GM23338 (cell line): ENCODE results near the gene PRSS23. TPM values are rescaled to one million over a fixed set of nuclear protein-coding genes. Genes with fewer than 3 reads are reported as not detected.

Experiments
- ATAC-seq: fragments of 200-7000 bp; cut with Tn5 transposase; 3 replicates; pipeline ENCODE4 v1.9.1; 2020
- DNase-seq: peaks from one replicate; pipeline ENCODE4 v3.0.0-alpha.2; 2015; ENCODE audit warnings: low spot score
- H2AFZ ChIP-seq: fragments of 200-600 bp; sonication (generic); 2 replicates; pipeline ENCODE4 v1.8.0; 2016; ENCODE audit warnings: antibody characterized with exemption, mild to moderate bottlenecking, moderate library complexity
- H3F3A ChIP-seq: fragments of 200-600 bp; sonication (generic); replicated peaks from 2 replicates; pipeline ENCODE4 v1.8.0; 2017; ENCODE audit warnings: antibody characterized with exemption, mixed run types, low read depth
- H3K27ac ChIP-seq: fragments of 200-600 bp; sonication (generic); 2 replicates; pipeline ENCODE4 v1.6.1; 2016; ENCODE audit warnings: low read depth
- H3K27me3 ChIP-seq: fragments of 200-600 bp; sonication (generic); 2 replicates; pipeline ENCODE4 v1.8.0; 2016; ENCODE audit warnings: mild to moderate bottlenecking, mixed run types, moderate library complexity; ENCODE audit not compliant: insufficient read depth
- H3K36me3 ChIP-seq: fragments of 200-600 bp; sonication (generic); 2 replicates; pipeline ENCODE4 v1.8.0; 2016; ENCODE audit warnings: mild to moderate bottlenecking; ENCODE audit not compliant: insufficient read depth
- H3K4me1 ChIP-seq: fragments of 200-600 bp; sonication (generic); 2 replicates; pipeline ENCODE4 v1.8.0; 2016; ENCODE audit warnings: mild to moderate bottlenecking, moderate library complexity; ENCODE audit not compliant: insufficient read depth
- H3K4me2 ChIP-seq: fragments of 200-600 bp; sonication (generic); 2 replicates; pipeline ENCODE4 v1.7.1; 2017; ENCODE audit warnings: mixed run types
- H3K4me3 ChIP-seq: fragments of 200-600 bp; sonication (generic); 2 replicates; pipeline ENCODE4 v1.6.1; 2016; ENCODE audit warnings: mixed run types
- H3K79me2 ChIP-seq: fragments of 200-600 bp; sonication (generic); replicated peaks from 2 replicates; pipeline ENCODE4 v1.8.0; 2017; ENCODE audit warnings: mild to moderate bottlenecking; ENCODE audit not compliant: insufficient read depth
- H3K9me2 ChIP-seq: fragments of 200-600 bp; sonication (generic); 2 replicates; pipeline ENCODE4 v1.8.0; 2017; ENCODE audit not compliant: insufficient read depth
- H4K20me1 ChIP-seq: fragments of 200-600 bp; sonication (generic); replicated peaks from 2 replicates; pipeline ENCODE4 v1.8.0; 2017; ENCODE audit warnings: mild to moderate bottlenecking; ENCODE audit not compliant: insufficient read depth
- H3K27ac Mint-ChIP-seq: 2 replicates; pipeline ENCODE4 v1.8.0; 2020; ENCODE audit warnings: inconsistent platforms, mild to moderate bottlenecking, moderate library complexity, mixed read lengths
- H3K27me3 Mint-ChIP-seq: 3 replicates; pipeline ENCODE4 v1.8.0; 2022; ENCODE audit warnings: low read depth, mild to moderate bottlenecking, moderate library complexity, mixed read lengths, inconsistent platforms; ENCODE audit not compliant: insufficient read depth, poor library complexity
- H3K36me3 Mint-ChIP-seq: 3 replicates; pipeline ENCODE4 v1.8.0; 2021; ENCODE audit warnings: low read depth, mild to moderate bottlenecking, inconsistent platforms, moderate library complexity, mixed read lengths
- H3K4me1 Mint-ChIP-seq: 3 replicates; pipeline ENCODE4 v1.8.0; 2020; ENCODE audit warnings: mild to moderate bottlenecking, inconsistent platforms, mixed read lengths
- H3K4me3 Mint-ChIP-seq: 3 replicates; pipeline ENCODE4 v1.8.0; 2021; ENCODE audit warnings: moderate library complexity, mild to moderate bottlenecking, inconsistent platforms, mixed read lengths
- H3K9me3 Mint-ChIP-seq: 3 replicates; pipeline ENCODE4 v1.8.0; 2020; ENCODE audit warnings: moderate library complexity, mild to moderate bottlenecking, inconsistent platforms, mixed read lengths
- CREB1 ChIP-seq: fragments of 250-450 bp; sonication (Bioruptor Pico); IDR thresholded peaks from 2 replicates; pipeline ENCODE4 v1.5.0; 2020; ENCODE audit warnings: low read depth, mild to moderate bottlenecking, moderate library complexity
- ETS1 ChIP-seq: IDR thresholded peaks from 2 replicates; pipeline ENCODE4 v1.6.1; 2016; ENCODE audit warnings: antibody characterized with exemption
- EZH2 ChIP-seq: fragments of 200-600 bp; sonication (generic); IDR thresholded peaks from one replicate; pipeline ENCODE4 v1.8.0; 2017; ENCODE audit warnings: antibody characterized with exemption, mild to moderate bottlenecking, low read depth; ENCODE audit not compliant: unreplicated experiment
- NANOG ChIP-seq: IDR thresholded peaks from 2 replicates; pipeline ENCODE4 v1.6.1; 2016; ENCODE audit warnings: antibody characterized with exemption, borderline replicate concordance
- REST ChIP-seq: IDR thresholded peaks from one replicate; pipeline ENCODE4 v1.6.1; 2018; ENCODE audit warnings: antibody characterized with exemption; ENCODE audit not compliant: unreplicated experiment
- STAT1 ChIP-seq: IDR thresholded peaks from one replicate; pipeline ENCODE4 v1.6.1; 2016; ENCODE audit warnings: antibody characterized with exemption; ENCODE audit not compliant: unreplicated experiment
- ZNF114 ChIP-seq: fragments of 250-450 bp; sonication (Bioruptor Pico); IDR thresholded peaks from 2 replicates; pipeline ENCODE4 v1.5.0; 2020; ENCODE audit warnings: mild to moderate bottlenecking, moderate library complexity
- ZNF331 ChIP-seq: fragments of 250-450 bp; sonication (Bioruptor Pico); IDR thresholded peaks from 2 replicates; pipeline ENCODE4 v1.5.0; 2020; ENCODE audit warnings: low read depth, mild to moderate bottlenecking, moderate library complexity
- polyA plus RNA-seq: library from polyadenylated mRNA; unstranded; fragments of >200 nt; fragmentation: Nextera tagmentation; extraction: Ambion mirVana; gene quantifications from 2 replicates; pipeline ENCODE4 v1.2.1, GENCODE V29; 2016
- total RNA-seq: library from RNA; depleted of rRNA; stranded (reverse); fragments of >200 nt; shearing (Covaris generic); gene quantifications from 2 replicates; pipeline ENCODE4 v1.2.3, GENCODE V29; 2014
- TF ChIP-seq, protein P1 (sequence below), 2 experiments: fragments of 200-600 bp in 1 of 2; sonication (generic) in 1 of 2; conservative IDR thresholded peaks; 2 replicates each; pipeline versions ENCODE4 v1.5.1 to v1.6.1; 2016 to 2017; ENCODE audit warnings: antibody characterized with exemption in 2 of 2, low read depth in 2 of 2, mild to moderate bottlenecking in 2 of 2, moderate library complexity in 1 of 2

PRSS23 gene
- total and polyA plus RNA-seq, 2 experiments from 2014 or later: 3.9 to 4.7 TPM

DNA sequence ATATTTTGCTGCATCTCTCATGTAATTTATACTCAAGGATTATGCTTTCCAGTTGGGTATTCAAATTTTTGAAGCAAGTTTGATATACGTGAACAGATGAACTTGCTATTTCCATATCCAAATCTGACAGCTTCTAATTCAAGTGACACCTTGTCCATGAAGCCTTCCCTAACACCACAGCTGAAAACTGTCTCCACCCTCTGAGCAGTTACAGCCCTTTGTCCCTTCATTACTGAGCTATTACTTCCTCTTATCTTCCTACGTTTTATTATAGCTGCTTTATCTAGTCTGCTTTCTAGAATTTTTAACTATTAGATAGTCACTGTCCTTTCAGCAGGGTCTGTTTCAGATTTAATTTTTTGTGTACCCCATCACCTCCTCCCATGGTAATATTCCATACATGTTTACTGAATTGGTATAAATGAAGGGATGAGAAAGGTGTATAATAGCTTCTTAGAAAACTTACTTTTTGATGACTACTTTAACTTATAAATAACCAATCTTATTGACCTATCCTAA is 13.3 kb upstream of the PRSS23 start (continued):
- TF ChIP-seq STAT1 (no peak), ETS1 (no peak), ZNF114 (CRISPR knock-in tag) (no peak), REST (no peak)

DNA sequence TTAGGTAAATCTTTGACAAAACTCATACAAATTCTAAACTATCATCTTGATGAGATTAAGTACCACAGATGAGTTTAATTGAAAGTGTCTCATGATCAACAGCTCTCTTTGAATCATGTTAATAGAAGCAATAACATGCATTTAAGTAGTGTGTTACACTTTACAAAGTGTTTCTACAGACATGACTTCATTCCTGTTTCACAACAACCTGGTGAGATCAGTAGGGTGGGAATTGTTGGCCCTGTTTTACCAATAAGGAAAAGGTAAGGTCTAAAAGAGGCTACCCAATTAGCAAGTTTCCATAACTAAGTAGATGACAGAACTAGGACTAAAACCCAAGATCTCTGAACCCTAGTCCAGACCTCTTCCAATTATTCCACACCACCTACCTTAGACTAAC is 12.7 kb upstream of the PRSS23 start:
- H4K20me1 ChIP-seq: no peaks in the 10 kb centered on the region
- no peaks in the 10 kb centered on the region for H3F3A ChIP-seq
- Mint-ChIP-seq H3K9me3 (no peaks in the 10 kb centered on the region), H3K27ac (no peak overlapping the region), H3K4me3 (no peak overlapping the region), H3K36me3 (no peaks in the 10 kb centered on the region), H3K27me3 (peaks cover 2% of the 10 kb centered on the region), H3K4me1 (no peaks in the 10 kb centered on the region; the same call in 2 of the 3 replicates)
- no peaks in the 10 kb centered on the region for H3K4me1 ChIP-seq
- no peak overlapping the region for H2AFZ ChIP-seq
- H3K4me2 ChIP-seq: no peak overlapping the region
- no peaks in the 10 kb centered on the region for H3K36me3 ChIP-seq
- no peaks in the 10 kb centered on the region for H3K79me2 ChIP-seq
- H3K4me3 ChIP-seq: no peak overlapping the region
- no peaks in the 10 kb centered on the region for H3K27me3 ChIP-seq
- no peak overlapping the region for H3K27ac ChIP-seq
- H3K9me2 ChIP-seq: no peaks in the 10 kb centered on the region
- ATAC-seq (no peak), DNase-seq (no peak)
- TF ChIP-seq STAT1: no peak
- no peak for TF ChIP-seq ZNF114 (CRISPR knock-in tag)
- no peak for TF ChIP-seq EZH2
- TF ChIP-seq NANOG: no peak
- TF ChIP-seq CREB1: no peak
- TF ChIP-seq, protein P1, sequence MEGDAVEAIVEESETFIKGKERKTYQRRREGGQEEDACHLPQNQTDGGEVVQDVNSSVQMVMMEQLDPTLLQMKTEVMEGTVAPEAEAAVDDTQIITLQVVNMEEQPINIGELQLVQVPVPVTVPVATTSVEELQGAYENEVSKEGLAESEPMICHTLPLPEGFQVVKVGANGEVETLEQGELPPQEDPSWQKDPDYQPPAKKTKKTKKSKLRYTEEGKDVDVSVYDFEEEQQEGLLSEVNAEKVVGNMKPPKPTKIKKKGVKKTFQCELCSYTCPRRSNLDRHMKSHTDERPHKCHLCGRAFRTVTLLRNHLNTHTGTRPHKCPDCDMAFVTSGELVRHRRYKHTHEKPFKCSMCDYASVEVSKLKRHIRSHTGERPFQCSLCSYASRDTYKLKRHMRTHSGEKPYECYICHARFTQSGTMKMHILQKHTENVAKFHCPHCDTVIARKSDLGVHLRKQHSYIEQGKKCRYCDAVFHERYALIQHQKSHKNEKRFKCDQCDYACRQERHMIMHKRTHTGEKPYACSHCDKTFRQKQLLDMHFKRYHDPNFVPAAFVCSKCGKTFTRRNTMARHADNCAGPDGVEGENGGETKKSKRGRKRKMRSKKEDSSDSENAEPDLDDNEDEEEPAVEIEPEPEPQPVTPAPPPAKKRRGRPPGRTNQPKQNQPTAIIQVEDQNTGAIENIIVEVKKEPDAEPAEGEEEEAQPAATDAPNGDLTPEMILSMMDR (conservative IDR thresholded peaks at IDR 0.05; ENCODE audit: low read depth in 2 of 2): no peak
- TF ChIP-seq REST: no peak
- no peak for TF ChIP-seq ZNF331 (CRISPR knock-in tag)
